WTC11 (cell line): Measurements from ENCODE around the gene SPEF1. TPM values are rescaled to one million over a fixed set of nuclear protein-coding genes. Genes with fewer than 3 reads are reported as not detected.

Experiments
- ATAC-seq: fragments of 200-7000 bp; cut with Tn5 transposase; 2 replicates; pipeline ENCODE4 v1.10.0; 2021; ENCODE audit warnings: mild to moderate bottlenecking, moderate library complexity
- CTCF ChIA-PET: fragments of 300-600 bp; sonication (Branson Sonifier 250); formaldehyde crosslinking; loops from one replicate; lab custom pipeline; 2021; ENCODE audit warnings: antibody characterized with exemption; lab: Charles Lee
- POLR2A ChIA-PET: fragments of 350-600 bp; sonication (Branson Sonifier 250); formaldehyde crosslinking; loops from one replicate; lab custom pipeline; 2021; ENCODE audit warnings: antibody characterized with exemption; lab: Charles Lee
- DNase-seq: peaks from one replicate; pipeline ENCODE4 v3.0.0; 2021; ENCODE audit warnings: low spot score
- H3K27ac Mint-ChIP-seq: 2 replicates; pipeline ENCODE4 v1.8.0; 2021; ENCODE audit warnings: mixed read lengths
- H3K27me3 Mint-ChIP-seq: 2 replicates; pipeline ENCODE4 v1.8.0; 2021; ENCODE audit warnings: low read depth, mild to moderate bottlenecking, moderate library complexity, mixed read lengths
- H3K36me3 Mint-ChIP-seq: 2 replicates; pipeline ENCODE4 v1.8.0; 2021; ENCODE audit warnings: mixed read lengths
- H3K4me1 Mint-ChIP-seq: 2 replicates; pipeline ENCODE4 v1.8.0; 2022; ENCODE audit warnings: mixed read lengths
- H3K4me3 Mint-ChIP-seq: 2 replicates; pipeline ENCODE4 v1.8.0; 2021; ENCODE audit warnings: mild to moderate bottlenecking, moderate library complexity, mixed read lengths
- H3K9me3 Mint-ChIP-seq: 2 replicates; pipeline ENCODE4 v1.8.0; 2021; ENCODE audit warnings: mixed read lengths
- ELF4 ChIP-seq: sonication (generic); formaldehyde crosslinking; IDR thresholded peaks from 2 replicates; pipeline ENCODE4 v1.8.1; 2022; ENCODE audit warnings: low read depth, mild to moderate bottlenecking, moderate library complexity, missing genetic modification reagents
- GRHL2 ChIP-seq: fragments of 250-450 bp; sonication (Bioruptor Pico); IDR thresholded peaks from 2 replicates; pipeline ENCODE4 v1.8.0; 2022; ENCODE audit warnings: mild to moderate bottlenecking, moderate library complexity; ENCODE audit not compliant: insufficient replicate concordance, severe bottlenecking
- HMGA2 ChIP-seq: fragments of 250-450 bp; sonication (Bioruptor Pico); IDR thresholded peaks from 2 replicates; pipeline ENCODE4 v1.4.0; 2021; ENCODE audit warnings: mild to moderate bottlenecking, moderate library complexity
- JUN ChIP-seq: sonication (generic); formaldehyde crosslinking; IDR thresholded peaks from 2 replicates; pipeline ENCODE4 v1.8.0; 2023; ENCODE audit warnings: mild to moderate bottlenecking, missing genetic modification reagents
- KAT7 ChIP-seq: sonication (generic); formaldehyde crosslinking; IDR thresholded peaks from 2 replicates; pipeline ENCODE4 v1.8.1; 2023; ENCODE audit warnings: missing genetic modification reagents, mild to moderate bottlenecking, borderline replicate concordance
- MXD4 ChIP-seq: fragments of 250-450 bp; sonication (Bioruptor Pico); IDR thresholded peaks from 2 replicates; pipeline ENCODE4 v1.8.0; 2021; ENCODE audit warnings: mild to moderate bottlenecking, moderate library complexity, borderline replicate concordance
- NFYB ChIP-seq: sonication (generic); formaldehyde crosslinking; conservative IDR thresholded peaks from 2 replicates; pipeline ENCODE4 v1.8.0; 2022; ENCODE audit warnings: low read depth, missing genetic modification reagents
- NR2C2 ChIP-seq: sonication (generic); formaldehyde crosslinking; IDR thresholded peaks from 2 replicates; pipeline ENCODE4 v1.8.0; 2022; ENCODE audit warnings: mild to moderate bottlenecking, missing genetic modification reagents
- SOX15 ChIP-seq: fragments of 250-450 bp; sonication (Bioruptor Pico); IDR thresholded peaks from 2 replicates; pipeline ENCODE4 v1.9.0; 2021; ENCODE audit warnings: mild to moderate bottlenecking
- ZNF121 ChIP-seq: sonication (generic); formaldehyde crosslinking; IDR thresholded peaks from 2 replicates; pipeline ENCODE4 v1.8.0; 2023; ENCODE audit warnings: missing genetic modification reagents
- ZNF138 ChIP-seq: sonication (generic); formaldehyde crosslinking; conservative IDR thresholded peaks from 2 replicates; pipeline ENCODE4 v1.8.1; 2022; ENCODE audit warnings: mild to moderate bottlenecking, moderate library complexity, missing genetic modification reagents
- ZNF423 ChIP-seq: fragments of 250-450 bp; sonication (Bioruptor Pico); IDR thresholded peaks from 2 replicates; pipeline ENCODE4 v2.1.2; 2022; ENCODE audit warnings: mild to moderate bottlenecking, moderate library complexity
- total RNA-seq: library from RNA; stranded (reverse); gene quantifications from 3 replicates; pipeline ENCODE4 v1.2.3, GENCODE V29; 2021
- TF ChIP-seq, protein P1 (sequence below): sonication (generic); formaldehyde crosslinking; IDR thresholded peaks from 2 replicates; pipeline ENCODE4 v1.8.1; 2023; ENCODE audit warnings: mild to moderate bottlenecking, missing genetic modification reagents
- TF ChIP-seq, protein P2 (sequence below): sonication (generic); formaldehyde crosslinking; IDR thresholded peaks from 2 replicates; pipeline ENCODE4 v1.8.0; 2022; ENCODE audit warnings: mild to moderate bottlenecking, missing genetic modification reagents
- TF ChIP-seq, protein P3 (sequence below): fragments of 250-450 bp; sonication (Bioruptor Pico); IDR thresholded peaks from 2 replicates; pipeline ENCODE4 v1.8.0; 2021; ENCODE audit warnings: mild to moderate bottlenecking
- TF ChIP-seq, protein P4 (sequence below): sonication (generic); formaldehyde crosslinking; IDR thresholded peaks from 2 replicates; pipeline ENCODE4 v1.8.0; 2022; ENCODE audit warnings: missing genetic modification reagents
- TF ChIP-seq, protein P5 (sequence below): sonication (generic); formaldehyde crosslinking; IDR thresholded peaks from 2 replicates; pipeline ENCODE4 v1.8.1; 2022; ENCODE audit warnings: missing genetic modification reagents, borderline replicate concordance
- TF ChIP-seq, protein P6 (sequence below): sonication (generic); formaldehyde crosslinking; IDR thresholded peaks from 2 replicates; pipeline ENCODE4 v1.8.1; 2022; ENCODE audit warnings: low read depth, missing genetic modification reagents, borderline replicate concordance

Gene SPEF1
- total RNA-seq, 1 experiment from 2014 or later, result 0.72 TPM

DNA sequence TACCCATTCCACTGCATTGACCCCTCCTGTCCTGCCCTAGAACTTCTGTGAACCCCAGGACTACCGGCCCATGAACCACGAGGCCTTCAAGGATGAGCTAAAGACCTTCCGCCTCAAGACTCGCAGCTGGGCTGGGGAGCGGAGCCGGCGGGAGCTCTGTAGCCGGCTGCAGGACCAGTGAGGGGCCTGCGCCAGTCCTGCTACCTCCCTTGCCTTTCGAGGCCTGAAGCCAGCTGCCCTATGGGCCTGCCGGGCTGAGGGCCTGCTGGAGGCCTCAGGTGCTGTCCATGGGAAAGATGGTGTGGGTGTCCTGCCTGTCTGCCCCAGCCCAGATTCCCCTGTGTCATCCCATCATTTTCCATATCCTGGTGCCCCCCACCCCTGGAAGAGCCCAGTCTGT lies 23.5 kb upstream of the SPEF1 start (continued):
- TF ChIP-seq ZNF121 (no peak), ELF4 (CRISPR knock-in tag) (no peak), KAT7 (CRISPR knock-in tag) (no peak), GRHL2 (CRISPR knock-in tag) (no peak), NR2C2 (no peak)
- TF ChIP-seq, protein P1, sequence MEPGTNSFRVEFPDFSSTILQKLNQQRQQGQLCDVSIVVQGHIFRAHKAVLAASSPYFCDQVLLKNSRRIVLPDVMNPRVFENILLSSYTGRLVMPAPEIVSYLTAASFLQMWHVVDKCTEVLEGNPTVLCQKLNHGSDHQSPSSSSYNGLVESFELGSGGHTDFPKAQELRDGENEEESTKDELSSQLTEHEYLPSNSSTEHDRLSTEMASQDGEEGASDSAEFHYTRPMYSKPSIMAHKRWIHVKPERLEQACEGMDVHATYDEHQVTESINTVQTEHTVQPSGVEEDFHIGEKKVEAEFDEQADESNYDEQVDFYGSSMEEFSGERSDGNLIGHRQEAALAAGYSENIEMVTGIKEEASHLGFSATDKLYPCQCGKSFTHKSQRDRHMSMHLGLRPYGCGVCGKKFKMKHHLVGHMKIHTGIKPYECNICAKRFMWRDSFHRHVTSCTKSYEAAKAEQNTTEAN (CRISPR knock-in tag), result no peak
- TF ChIP-seq, all 79 proteins: peak for 0

DNA sequence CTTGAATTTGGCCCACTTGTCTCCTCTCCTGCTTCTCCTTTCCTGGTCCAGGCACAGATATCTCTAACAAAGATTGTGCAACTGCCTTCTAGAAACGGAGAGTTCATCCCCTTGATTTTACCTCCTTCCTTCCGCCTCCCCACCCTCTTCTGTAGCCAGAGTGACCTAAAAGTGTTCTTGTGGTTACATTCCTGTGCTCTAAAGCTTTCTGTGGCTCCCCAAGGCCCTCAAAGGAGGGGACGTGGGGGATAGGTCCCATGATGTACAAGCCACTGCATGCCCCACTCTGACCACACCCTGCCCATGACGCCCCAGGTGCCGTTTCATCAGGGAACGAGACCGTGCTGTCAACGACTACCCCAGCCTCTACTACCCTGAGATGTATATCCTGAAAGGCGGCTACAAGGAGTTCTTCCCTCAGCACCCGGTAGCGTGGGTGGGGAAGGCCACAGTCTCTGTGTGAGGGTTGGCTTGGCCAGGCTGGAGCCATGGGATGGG lies 23.1 kb upstream of the SPEF1 start:
- DNase-seq, result no peak
- POLR2A ChIA-PET, result no interaction called here
- ATAC-seq, result no peak
- TF ChIP-seq NFYB (CRISPR knock-in tag), result no peak
- TF ChIP-seq, protein P2, sequence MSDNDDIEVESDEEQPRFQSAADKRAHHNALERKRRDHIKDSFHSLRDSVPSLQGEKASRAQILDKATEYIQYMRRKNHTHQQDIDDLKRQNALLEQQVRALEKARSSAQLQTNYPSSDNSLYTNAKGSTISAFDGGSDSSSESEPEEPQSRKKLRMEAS, result no peak
- no peak for TF ChIP-seq SOX15 (CRISPR knock-in tag)
- no peak for TF ChIP-seq NR2C2
- no peak for TF ChIP-seq MXD4 (CRISPR knock-in tag)
- TF ChIP-seq, protein P1 (CRISPR knock-in tag), result no peak
- TF ChIP-seq, protein P3, sequence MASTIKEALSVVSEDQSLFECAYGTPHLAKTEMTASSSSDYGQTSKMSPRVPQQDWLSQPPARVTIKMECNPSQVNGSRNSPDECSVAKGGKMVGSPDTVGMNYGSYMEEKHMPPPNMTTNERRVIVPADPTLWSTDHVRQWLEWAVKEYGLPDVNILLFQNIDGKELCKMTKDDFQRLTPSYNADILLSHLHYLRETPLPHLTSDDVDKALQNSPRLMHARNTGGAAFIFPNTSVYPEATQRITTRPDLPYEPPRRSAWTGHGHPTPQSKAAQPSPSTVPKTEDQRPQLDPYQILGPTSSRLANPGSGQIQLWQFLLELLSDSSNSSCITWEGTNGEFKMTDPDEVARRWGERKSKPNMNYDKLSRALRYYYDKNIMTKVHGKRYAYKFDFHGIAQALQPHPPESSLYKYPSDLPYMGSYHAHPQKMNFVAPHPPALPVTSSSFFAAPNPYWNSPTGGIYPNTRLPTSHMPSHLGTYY (CRISPR knock-in tag), result no peak
- TF ChIP-seq, protein P4, sequence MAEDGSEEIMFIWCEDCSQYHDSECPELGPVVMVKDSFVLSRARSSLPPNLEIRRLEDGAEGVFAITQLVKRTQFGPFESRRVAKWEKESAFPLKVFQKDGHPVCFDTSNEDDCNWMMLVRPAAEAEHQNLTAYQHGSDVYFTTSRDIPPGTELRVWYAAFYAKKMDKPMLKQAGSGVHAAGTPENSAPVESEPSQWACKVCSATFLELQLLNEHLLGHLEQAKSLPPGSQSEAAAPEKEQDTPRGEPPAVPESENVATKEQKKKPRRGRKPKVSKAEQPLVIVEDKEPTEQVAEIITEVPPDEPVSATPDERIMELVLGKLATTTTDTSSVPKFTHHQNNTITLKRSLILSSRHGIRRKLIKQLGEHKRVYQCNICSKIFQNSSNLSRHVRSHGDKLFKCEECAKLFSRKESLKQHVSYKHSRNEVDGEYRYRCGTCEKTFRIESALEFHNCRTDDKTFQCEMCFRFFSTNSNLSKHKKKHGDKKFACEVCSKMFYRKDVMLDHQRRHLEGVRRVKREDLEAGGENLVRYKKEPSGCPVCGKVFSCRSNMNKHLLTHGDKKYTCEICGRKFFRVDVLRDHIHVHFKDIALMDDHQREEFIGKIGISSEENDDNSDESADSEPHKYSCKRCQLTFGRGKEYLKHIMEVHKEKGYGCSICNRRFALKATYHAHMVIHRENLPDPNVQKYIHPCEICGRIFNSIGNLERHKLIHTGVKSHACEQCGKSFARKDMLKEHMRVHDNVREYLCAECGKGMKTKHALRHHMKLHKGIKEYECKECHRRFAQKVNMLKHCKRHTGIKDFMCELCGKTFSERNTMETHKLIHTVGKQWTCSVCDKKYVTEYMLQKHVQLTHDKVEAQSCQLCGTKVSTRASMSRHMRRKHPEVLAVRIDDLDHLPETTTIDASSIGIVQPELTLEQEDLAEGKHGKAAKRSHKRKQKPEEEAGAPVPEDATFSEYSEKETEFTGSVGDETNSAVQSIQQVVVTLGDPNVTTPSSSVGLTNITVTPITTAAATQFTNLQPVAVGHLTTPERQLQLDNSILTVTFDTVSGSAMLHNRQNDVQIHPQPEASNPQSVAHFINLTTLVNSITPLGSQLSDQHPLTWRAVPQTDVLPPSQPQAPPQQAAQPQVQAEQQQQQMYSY (CRISPR knock-in tag), result no peak
- TF ChIP-seq JUN (CRISPR knock-in tag), result no peak
- TF ChIP-seq ZNF138 (CRISPR knock-in tag), result no peak
- TF ChIP-seq ZNF423 (CRISPR knock-in tag), result no peak
- TF ChIP-seq HMGA2 (CRISPR knock-in tag), result no peak
- TF ChIP-seq, protein P5, sequence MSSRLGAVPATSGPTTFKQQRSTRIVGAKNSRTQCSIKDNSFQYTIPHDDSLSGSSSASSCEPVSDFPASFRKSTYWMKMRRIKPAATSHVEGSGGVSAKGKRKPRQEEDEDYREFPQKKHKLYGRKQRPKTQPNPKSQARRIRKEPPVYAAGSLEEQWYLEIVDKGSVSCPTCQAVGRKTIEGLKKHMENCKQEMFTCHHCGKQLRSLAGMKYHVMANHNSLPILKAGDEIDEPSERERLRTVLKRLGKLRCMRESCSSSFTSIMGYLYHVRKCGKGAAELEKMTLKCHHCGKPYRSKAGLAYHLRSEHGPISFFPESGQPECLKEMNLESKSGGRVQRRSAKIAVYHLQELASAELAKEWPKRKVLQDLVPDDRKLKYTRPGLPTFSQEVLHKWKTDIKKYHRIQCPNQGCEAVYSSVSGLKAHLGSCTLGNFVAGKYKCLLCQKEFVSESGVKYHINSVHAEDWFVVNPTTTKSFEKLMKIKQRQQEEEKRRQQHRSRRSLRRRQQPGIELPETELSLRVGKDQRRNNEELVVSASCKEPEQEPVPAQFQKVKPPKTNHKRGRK (CRISPR knock-in tag), result no peak
- TF ChIP-seq, protein P6, sequence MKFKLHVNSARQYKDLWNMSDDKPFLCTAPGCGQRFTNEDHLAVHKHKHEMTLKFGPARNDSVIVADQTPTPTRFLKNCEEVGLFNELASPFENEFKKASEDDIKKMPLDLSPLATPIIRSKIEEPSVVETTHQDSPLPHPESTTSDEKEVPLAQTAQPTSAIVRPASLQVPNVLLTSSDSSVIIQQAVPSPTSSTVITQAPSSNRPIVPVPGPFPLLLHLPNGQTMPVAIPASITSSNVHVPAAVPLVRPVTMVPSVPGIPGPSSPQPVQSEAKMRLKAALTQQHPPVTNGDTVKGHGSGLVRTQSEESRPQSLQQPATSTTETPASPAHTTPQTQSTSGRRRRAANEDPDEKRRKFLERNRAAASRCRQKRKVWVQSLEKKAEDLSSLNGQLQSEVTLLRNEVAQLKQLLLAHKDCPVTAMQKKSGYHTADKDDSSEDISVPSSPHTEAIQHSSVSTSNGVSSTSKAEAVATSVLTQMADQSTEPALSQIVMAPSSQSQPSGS (CRISPR knock-in tag), result no peak
- H3K4me3 Mint-ChIP-seq, result no peak overlapping the region
- H3K27me3 Mint-ChIP-seq, result peaks cover 6% of the 10 kb centered on the region; the same call in 1 of the 2 replicates
- peaks cover 49% of the 10 kb centered on the region for H3K36me3 Mint-ChIP-seq
- CTCF ChIA-PET, result interaction anchor here (1.1 kb wide), 1 partner anchor 14 kb away, joined by 4 read pairs; no protein-coding TSS in a partner anchor
- H3K9me3 Mint-ChIP-seq, result peaks cover 4% of the 10 kb centered on the region; the same call in 1 of the 2 replicates
- H3K4me1 Mint-ChIP-seq, result peaks cover 39% of the 10 kb centered on the region
- no peak overlapping the region for H3K27ac Mint-ChIP-seq
